D721Med (cell line): ENCODE measurements around the gene NUP93.

Source experiments
- DNase-seq: peaks from one replicate; pipeline ENCODE4 v3.0.0; 2011; ENCODE audit warnings: low spot score; ENCODE audit not compliant: insufficient read length
- FAIRE-seq: peaks from 2 replicates; lab custom pipeline; 2011; peaks lifted over from hg19 to GRCh38; lab: Jason Lieb, UNC
- CTCF ChIP-seq: IDR thresholded peaks from 2 replicates; pipeline ENCODE4 v1.5.1; 2012; ENCODE audit warnings: mild to moderate bottlenecking, control low read depth; ENCODE audit not compliant: insufficient read depth; ENCODE audit errors: missing control alignments

NUP93 gene

GRCh38 chr16:56888806-56889205 lies 158.9 kb downstream of the NUP93 start:
- DNase-seq (no peak), FAIRE-seq (no peak)
- no peak for TF ChIP-seq CTCF

DNA sequence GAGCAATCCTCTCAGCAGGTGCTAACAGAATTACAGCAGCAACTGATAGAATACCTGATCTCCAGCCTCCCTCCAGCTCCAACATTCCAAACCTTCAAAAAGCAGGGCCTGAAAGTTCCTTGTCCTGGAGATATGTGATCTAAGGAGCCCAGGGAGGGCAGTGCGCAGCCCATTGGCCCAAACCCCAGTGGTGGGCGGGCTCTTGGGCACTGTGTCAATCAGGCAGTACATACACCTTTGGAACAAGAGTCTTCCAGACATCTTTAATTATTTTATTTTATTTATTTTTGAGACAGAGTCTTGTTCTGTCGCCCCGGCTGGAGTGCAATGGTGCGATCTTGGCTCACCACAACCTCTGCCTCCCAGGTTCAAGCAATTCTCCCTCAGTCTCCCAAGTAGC lies 159.3 kb downstream of the NUP93 start:
- FAIRE-seq (no peak), DNase-seq (no peak)
- no peak for TF ChIP-seq CTCF

- no peak for FAIRE-seq
- no peak for DNase-seq
- no peak for TF ChIP-seq CTCF
Measured at GRCh38 chr16:56891685-56892084, 161.8 kb downstream of the NUP93 start.

GRCh38 chr16:56892705-56893104 lies 162.8 kb downstream of the NUP93 start:
- FAIRE-seq (no peak), DNase-seq (no peak)
- TF ChIP-seq CTCF: no peak

GRCh38 chr16:56894331-56894917 lies 164.5 kb downstream of the NUP93 start:
- no peak for TF ChIP-seq CTCF
- DNase-seq (no peak), FAIRE-seq (no peak)

- no peak for TF ChIP-seq CTCF
- no peak for FAIRE-seq
Measured at GRCh38 chr16:56895813-56896212, 165.9 kb downstream of the NUP93 start.

GRCh38 chr16:56896244-56896643 lies 166.3 kb downstream of the NUP93 start:
- FAIRE-seq: no peak
- no peak for DNase-seq
- TF ChIP-seq CTCF: no peak

More at GRCh38 chr16:56895813-56896212, 165.9 kb downstream of the NUP93 start:
- no peak for DNase-seq
